CD4-positive, alpha-beta T cell treated with Interleukin-15 for 1 hour (primary cell): ENCODE measurements around the gene SH2D3A.
"Not testable (repeated sequence)": the region's sequence is repeated elsewhere in the genome, so short reads cannot be mapped to it uniquely, and the experiment has no call there.

Experiments used
- DNase-seq: peaks from one replicate; pipeline ENCODE4 v3.0.0-alpha.2; 2020

The SH2D3A gene

DNA sequence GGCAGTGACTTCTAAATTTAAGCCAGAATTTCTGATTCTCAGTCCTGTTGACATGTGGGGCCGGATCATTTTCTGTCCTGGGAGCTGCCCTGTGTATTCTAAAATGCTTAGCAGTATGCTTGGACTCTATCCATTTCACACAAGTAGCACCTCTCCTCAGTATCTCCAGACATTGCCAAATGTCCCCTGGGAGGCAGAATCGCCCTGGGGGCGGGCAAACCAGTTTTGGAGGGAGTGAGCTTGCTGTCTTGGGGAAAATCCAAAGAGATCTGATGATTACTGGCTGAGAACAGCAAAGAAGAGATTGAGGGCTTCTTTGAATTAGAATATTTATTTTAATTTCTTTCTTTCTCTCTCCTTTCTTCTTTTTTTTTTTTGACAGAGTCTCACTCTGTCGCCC, 21.7 kb upstream of the SH2D3A start:
- no peak for DNase-seq

DNA sequence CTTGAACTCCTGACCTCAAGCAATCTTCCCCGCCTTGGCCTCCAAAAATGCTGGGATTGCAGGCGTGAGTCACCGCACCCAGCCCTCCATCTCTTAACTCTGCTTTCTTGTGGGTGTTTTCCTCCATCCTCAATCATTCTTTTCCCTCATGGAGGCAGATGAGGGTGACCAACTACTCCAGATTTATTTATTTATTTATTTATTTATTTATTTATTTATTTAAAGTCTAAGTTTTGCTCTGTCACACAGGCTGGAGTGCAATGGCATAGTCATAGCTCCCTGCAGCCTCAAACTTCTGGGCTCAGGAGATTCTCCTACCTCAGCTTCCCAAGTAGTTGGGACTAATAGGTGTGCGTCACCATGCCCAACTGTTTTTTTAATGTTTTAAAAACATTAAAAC, 20.2 kb upstream of the SH2D3A start:
- DNase-seq: no peak

DNA sequence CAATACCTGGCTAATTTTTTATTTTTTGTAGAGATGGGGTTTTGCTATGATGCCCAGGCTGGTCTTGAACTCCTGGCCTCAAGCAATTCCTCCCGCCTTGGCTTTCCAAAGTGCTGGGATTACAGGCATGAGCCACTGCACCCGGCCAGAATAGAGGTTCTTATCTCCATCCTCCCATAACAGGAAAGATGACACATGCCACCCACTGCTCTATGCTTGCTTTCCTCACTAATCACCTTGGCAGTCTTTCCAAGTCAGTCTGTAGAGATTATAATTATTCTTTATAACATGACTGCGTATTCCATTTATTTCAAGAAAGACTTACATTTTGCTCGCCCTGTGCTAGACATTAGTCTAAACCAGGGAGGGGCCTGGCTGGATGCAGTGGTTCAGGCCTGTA, 12.0 kb upstream of the SH2D3A start:
- no peak for DNase-seq

DNA sequence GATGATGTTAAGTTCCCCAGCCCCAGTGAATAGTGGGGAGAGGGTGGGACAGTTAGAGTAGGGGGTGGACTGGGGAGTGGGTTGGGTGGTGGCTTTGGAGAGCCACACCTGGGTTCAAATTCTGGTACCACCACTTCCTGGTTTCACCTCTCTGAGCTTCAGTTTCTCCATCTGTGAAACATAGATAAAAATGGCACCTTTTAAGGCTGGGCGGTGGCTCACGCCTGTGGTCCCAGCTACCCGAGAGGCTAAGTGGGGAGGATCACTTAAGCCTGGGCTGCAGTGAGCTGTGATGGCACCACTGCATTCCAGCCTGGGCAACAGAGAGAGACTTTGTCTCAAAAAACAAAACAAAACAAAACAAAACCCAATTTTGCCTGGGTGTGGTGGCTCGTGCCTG, 11.2 kb upstream of the SH2D3A start:
- no peak for DNase-seq

DNA sequence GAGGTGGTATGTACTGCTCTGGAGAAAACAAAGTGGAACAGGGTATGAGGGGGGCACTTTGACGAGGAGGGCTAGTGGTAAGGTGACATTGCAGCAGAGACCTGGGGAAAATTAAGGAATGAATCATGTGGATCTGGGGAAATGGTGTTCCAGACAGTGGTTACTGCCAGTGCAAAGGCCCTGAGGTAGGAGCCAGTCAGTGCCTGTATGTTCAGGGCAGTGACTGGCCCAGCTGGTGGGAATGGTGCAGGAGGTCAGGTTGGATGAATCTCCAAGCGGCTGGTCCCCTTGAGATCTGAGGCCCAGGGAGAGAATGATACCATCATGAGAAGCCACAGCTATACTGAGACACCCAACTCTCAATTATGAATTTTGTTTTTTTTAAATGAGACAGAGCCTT, 10.2 kb upstream of the SH2D3A start:
- DNase-seq: no peak

DNA sequence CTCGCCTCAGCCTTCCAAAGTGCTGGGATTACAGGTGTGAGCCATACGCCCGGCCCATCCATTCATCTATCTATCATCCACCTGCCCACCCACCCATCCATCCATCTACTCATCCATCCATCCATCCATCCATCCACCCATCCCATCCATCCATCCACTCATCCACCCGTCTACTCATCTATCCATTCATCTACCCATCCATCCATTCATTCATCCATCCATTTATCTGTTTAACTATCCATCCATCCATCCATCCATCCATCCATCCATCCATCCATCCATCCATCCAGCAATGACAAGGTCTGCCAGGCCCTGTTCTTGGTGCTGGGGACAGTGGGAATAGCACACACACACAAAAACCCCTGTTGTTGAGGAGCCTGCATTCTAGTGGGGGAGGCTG, 9.8 kb upstream of the SH2D3A start:
- DNase-seq: no peak

DNA sequence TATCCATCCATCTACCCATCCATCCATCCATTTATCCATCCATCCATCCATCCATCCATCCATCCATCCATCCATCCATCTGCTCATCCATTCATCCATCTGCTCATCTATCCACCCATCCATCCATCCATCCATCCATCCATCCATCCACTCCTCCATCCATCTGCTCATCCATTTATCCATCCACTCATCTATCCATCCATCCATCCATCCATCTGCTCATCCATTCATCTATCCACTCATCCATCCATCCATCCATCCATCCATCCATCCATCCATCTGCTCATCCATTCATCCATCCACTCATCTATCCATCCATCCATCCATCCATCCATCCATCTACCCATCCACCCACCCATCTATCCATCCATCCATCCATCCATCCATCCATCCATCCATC, 8.8 kb upstream of the SH2D3A start:
- not testable (repeated sequence) for DNase-seq

DNA sequence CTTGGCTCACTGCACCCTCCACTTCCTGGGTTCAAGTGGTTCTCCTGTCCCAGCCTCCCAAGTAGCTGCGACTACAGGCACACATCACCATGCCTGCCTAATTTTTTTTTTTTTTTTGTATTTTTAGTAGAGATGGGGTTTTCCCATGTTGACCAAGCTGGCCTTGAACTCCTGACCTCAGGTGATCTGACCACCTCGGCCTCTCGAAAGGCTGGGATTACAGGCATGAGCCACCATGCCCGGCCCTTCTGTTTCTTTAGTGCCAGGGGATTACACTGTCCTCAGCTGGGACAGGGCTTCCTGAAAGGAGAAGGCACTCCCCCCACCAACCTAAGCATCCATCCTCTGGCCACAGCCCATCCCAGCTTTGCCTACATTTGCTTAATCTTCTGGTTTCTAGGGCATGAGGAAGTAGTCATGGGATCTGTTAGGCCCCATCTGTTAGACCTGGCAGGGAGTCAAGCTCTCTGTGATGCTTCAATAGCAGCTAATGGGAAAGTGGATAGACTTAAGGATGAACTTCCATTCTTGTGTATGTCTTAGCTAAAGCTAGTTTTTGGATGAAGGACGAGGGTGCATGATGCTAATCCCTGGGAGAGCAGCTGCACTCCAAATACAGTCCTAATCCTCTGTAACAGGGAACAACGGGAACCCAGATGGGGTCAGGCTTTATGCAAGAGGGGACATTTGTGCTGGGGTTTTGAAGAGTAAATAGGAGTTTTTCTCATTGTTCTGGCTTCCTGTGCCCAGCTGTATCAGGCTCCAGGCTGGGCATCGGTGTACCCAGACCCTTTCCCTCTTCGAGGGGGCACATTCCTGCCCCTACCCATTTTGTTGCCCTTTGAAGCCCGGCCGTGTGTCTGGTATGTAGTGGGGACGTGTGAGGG, 7.8 kb upstream of the SH2D3A start:
- no peak for DNase-seq

DNA sequence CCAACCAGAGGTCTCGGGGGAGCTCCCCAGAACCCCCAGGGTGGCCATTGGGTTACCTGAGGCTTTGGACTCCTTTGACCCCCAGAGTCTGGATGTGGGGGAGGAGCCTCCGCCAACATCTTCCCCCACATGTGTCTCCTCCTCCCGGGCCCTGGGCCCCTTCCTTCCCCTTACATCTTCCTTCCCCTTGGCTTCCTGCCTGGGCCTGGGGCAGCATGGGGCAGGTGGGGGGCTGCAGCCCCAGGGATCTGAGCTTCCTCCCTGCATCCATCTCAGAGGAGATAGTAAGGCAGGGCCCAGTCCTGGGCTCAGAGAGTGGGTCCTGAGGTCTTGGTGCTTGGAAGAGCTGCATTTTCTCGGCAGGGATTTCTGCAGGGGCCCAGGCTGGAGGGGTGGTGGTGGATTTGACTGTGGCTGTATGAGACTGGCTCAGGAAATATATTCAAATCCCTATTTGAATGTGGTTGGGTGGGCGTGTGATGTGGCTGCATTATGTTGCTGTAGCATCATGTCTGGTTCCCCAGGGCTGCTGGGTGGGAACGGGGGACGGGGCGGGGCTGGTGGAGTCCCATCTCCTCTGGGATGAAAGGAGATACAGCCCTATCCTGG, 6.2 kb upstream of the SH2D3A start:
- DNase-seq: peak; percentile 52

DNA sequence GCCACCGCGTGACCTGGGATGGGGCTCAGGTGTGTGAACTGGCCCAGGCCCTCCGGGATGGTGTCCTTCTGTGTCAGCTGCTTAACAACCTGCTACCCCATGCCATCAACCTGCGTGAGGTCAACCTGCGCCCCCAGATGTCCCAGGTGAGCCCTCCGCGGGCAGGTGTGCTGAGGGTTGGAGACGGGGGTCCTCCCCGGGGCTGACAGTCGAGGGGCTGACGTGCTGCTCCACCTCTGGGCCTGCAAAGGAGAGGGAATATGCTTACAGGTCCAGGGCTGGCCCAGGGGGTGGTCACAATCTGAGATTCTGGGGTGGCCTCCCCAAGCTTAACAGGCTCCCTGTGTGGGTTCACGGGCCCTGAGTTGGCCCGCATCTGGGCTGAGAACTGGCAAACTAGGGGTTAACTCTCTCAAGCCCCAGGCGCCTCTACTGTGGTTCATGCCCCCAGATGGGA, 5.7 kb upstream of the SH2D3A start:
- DNase-seq: no peak

DNA sequence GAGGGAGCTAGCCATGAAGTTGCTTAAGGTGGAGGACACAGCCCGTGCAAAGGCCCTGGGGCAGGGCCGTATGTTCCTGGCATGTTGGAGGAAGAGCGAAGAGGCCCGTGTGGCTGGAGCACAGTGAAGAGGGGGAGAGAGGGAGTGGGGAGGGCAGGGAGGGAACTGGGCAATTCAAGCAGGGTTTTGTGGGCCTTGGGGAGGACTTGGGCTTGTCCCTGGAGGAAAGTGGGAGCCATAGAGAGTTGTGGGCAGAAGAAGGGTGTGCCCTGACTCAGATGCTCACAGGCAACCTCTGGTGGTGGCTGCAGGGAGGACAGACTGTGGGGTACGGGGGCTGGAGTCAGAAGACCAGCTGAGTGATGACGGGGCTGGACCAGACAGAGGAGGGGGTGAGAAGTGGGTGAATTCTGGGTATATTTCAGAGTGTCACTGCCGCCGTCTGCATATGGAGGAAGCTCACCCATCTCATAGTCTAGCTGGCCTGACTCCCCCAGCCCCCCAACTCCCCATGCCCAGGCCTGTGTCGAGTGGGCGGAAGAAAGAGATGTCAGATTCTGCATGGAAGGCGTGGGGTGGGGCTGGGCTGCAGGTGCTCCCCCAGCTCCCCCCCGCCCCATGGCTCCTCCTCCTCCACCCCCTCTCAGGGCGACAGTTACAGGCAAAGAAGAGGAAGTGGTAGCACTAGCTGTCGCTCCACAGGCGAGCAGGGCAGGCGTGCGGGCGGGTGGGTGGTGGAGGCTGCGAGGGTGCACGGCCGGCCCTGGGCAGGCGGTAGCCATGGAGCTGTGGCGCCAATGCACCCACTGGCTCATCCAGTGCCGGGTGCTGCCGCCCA, 5.0 kb upstream of the SH2D3A start, which contains the start of gene VAV1:
Gene VAV1, plus strand, starts transcription at position 681 of the 838 bp plus-strand sequence. Its CDS starts 100 bp downstream, at position 781.
- peak; percentile 88 for DNase-seq

DNA sequence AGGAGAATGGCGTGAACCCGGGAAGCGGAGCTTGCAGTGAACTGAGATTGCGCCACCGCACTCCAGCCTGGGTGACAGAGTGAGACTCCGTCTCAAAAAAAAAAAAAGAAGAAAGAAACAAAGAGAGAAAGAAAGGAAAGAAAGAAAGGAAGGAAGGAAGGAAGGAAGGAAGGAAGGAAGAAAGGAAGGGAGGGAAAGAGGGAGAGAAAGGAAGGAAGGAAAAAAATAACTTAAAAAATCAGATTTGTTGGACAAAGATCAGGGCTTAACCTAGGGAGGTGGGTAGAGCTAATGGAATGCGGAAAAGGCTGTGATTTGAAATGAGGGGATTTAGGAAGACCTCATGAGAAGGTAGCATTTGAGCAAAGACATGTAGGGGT, 4.4 kb upstream of the SH2D3A start:
- not testable (repeated sequence) for DNase-seq

DNA sequence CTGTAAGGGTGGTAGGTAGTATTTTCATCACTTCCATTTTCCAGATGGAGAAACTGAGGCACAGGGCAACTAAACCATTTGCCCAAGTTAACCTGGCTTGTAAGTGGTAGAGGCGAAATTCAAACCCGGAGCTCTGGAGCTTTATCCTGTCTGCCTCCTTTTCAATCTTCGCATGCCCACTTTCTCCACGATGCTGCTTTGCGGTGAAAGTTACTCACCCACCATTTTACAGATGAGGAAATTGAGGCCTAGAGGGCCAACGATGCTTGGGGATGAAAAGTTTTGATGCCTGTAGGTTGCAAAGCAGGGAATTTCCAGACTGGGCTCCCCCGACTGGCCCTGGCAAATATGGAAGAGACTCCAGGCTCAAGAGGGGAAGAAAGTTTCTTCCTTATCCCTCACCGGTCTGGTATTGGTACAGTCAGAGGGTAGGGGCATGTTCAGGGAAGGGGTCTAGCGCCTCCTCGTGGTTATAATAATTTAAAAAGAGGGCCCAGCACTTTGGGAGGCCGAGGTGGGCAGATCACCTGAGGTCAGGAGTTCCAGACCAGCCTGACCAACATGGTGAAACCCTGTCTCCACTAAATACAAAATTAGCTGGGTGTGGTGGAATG, 1.9 kb upstream of the SH2D3A start:
- DNase-seq: no peak

DNA sequence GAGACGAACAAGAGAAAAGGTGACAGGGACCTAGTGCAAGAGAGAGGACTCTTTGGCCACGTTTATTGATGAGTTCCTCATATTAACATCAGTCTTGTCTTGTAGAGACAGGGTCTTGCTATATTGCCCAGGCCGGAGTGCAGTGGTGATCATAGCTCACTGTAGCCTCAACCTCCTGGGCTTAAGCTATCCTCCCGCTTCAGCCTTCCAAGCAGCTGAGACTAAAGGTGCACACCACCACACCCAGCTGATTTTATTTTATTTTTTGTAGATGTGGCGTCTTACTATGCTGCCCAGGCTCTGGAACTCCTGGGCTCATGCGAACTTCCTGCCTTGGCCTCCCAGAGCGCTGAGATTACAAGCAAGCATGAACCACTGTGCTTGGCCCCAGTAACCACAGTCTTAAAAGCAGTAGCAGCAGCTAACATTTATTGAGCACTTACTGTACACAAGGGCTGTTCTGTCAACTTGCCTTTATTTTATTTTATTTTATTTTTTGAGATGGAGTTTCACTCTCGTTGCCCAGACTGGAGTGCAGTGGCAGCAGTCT, 1.1 kb upstream of the SH2D3A start:
- peak; percentile 26 for DNase-seq

DNA sequence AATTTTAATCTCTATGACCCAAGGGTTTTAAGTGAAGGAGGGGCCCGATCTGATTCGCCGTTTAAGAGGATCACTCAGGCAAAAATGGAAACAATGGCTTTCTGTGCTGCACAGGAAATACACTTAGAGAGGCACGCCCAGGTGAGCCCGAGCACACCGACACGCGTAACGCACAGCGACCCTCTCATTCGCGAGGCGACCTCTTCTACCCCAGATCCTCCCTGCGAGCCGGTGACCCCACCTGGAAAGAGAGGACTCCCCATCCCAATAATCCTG, 216 bp downstream of the SH2D3A start:
- DNase-seq: no peak

DNA sequence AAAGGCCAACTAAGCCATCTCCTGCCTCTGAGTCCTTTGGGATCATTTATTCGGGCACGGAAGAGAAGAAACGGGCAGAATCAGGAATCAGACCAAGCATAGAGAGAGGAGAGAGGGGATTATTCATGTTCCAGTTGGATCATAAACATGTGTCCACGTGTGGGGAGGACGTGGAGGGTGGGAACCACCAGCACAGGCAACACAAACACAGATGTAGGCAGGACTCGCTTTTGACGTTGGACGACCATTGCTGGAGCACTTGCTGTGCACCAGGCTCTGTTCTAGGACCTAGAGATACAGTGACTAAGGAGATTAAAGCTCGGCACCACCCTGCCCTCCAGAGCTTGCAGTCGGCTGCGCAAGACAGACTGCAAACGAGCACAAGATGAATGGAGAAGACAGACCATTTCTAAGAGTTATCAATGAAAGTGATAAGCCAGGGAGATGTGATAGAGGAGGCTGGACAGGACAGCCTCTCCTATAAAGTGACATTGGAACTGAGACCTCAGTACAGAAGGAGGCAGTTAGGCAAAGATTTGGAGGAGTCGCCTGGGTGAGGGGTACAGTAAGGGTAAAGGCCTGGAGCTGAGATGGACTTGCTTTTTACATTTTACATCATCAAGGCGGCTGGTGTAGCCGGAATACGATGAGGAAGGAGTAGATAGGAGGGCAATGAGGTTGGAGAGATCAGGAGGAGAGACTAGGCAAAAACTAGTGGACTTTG, 716 bp downstream of the SH2D3A start:
- no peak for DNase-seq

DNA sequence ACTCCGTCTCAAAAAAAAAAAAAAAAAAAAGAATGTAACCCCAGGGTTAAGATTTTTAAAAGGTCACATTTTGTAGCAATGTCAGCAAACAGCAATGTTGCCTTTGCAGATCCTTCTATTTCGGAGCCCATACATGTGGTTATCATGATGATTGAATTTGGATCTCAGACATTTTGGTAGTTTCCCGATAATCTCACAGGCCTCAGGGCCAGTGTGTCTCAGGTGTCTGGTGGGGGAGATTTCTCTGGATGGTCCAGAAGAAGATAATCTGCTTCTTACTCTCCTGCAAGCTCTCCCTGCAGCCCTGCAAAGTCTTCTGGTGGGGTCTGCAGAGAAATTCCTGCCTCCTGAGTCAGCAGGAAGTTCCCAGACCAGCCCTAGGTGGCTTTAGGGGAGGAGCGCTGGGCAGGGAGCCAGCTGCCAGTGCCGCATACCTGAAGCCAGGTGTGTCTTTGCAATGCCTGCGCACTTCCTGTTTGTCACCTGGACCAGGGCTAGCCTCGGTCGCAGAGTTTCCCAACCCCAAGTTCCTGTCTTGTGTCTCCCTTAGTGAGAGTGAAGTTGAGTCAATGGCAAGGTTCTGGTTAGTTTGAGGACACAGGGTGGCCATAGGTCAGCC, 1.4 kb downstream of the SH2D3A start:
- DNase-seq: peak; percentile 27

DNA sequence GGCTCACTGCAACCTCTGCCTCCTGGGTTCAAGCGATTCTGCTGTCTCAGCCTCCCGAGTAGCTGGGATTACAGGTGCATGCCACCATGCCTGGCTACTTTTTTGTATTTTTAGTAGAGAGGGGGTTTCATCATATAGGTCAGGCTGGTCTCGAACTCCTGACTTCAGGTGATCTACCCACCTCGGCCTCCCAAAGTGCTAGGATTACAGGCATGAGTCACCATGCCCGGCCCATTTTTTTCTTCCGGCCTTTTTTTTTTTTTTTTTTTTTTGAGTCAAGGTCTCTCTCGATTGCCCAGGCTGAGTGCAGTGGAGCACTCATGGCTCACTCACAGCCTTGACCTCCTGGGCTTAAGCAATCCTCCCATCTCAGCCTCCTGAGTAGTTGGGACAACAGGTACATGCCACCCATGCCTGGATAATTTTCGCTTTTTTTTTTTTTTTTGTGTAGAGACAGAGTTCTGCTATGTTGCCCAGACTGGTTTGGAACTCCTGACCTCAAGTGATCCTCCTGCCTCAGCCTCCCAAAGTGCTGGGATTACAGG, 4.9 kb downstream of the SH2D3A start:
- DNase-seq: not testable (repeated sequence)

DNA sequence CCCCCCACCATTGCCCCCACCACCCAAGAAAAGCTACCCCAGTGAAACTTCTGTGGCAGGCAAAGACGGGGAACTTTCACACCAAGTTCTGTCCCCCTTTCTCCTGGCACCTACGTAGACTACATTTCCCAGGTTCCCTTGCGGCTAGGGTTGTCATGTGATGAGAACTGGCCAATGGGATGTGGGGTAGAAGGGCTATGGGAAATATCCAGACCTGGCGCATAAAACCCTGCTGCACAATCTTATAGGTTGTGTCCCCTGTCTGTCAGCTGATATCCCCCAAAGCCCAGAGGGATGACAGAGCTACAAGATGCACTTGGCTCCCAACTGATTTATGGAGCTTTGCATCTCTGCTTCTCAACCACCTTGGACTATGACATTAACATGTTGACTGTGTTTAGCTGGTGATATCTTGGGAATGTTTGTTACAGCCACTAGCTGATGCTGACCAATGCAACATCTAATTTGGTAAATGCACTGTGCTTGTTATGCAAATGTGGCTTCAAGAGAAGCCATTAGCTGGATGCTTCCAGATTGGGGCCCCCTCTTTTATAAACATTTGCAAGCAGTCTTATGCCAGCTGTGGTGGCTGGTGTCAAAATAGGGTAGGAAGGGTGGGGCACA, 6.1 kb downstream of the SH2D3A start:
- DNase-seq: no peak

DNA sequence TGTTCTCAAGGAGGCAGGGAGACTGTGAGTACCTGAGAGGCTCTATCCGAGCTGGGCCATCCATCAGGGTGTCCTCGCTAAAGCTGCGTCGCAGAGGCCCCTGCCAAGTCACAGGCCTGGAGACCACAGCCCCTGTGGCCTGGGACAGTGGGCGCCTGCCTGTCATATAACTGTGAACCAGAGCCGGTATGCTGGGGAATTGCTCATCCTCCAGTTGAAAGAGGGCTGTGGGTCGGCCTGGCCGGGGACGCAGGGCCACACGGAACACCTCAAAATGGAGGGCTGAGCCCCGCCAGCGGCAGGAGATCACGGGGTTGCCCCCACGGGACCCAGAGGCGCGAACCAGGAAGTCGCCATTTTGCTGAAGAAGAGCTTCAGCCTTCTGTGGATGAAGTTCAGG, 6.6 kb downstream of the SH2D3A start:
- DNase-seq: no peak
